Body of pancreas (tissue), 4 donors: ENCODE data around the gene PDYN. TPM values are rescaled to one million over a fixed set of nuclear protein-coding genes. Genes with fewer than 3 reads are reported as not detected.

ENCODE experiments used
- ATAC-seq: fragments of 150-250 bp; one replicate; pipeline ENCODE4 v1.9.1; 2016
- DNase-seq, 4 donors: peaks; one replicate each; pipeline ENCODE4 v3.0.0-alpha.2; 2019
- H3K27ac ChIP-seq, 4 donors: fragments of 200-600 bp; sonication (generic); 1 replicate in 3 of 4; 2 replicates in 1 of 4; pipeline versions ENCODE4 v1.5.1 to v1.6.1; 2016 to 2019; ENCODE audit warnings: mild to moderate bottlenecking in 1 of 4, mixed read lengths in 1 of 4, moderate library complexity in 1 of 4
- H3K27me3 ChIP-seq, 2 donors: fragments of 200-600 bp; sonication (generic); one replicate each; pipeline ENCODE4 v1.6.0; 2016; ENCODE audit warnings: mild to moderate bottlenecking in 1 of 2
- H3K36me3 ChIP-seq, 2 donors: fragments of 200-600 bp; sonication (generic); replicated peaks in 1 of 2; 2 replicates each; pipeline ENCODE4 v1.5.1; 2016; ENCODE audit warnings: low read depth in 2 of 2; ENCODE audit not compliant: insufficient read depth in 1 of 2
- H3K4me1 ChIP-seq: fragments of 200-600 bp; sonication (generic); one replicate; pipeline ENCODE4 v1.6.0; 2016
- H3K4me3 ChIP-seq, 2 donors: fragments of 200-600 bp; sonication (generic); 1 replicate in 1 of 2; 2 replicates in 1 of 2; pipeline ENCODE4 v1.5.1; 2016 to 2019
- H3K9me3 ChIP-seq, 3 donors: fragments of 200-600 bp; sonication (generic); 1 replicate in 2 of 3; 2 replicates in 1 of 3; pipeline ENCODE4 v1.5.1; 2016
- CTCF ChIP-seq, 7 experiments: fragments of 450-650 bp in 4 of 7; fragments of 200-600 bp in 3 of 7; sonication (generic) in 3 of 7; IDR thresholded peaks; one replicate each; pipeline ENCODE4 v1.5.1; 2016 to 2019; ENCODE audit warnings: antibody characterized with exemption in 7 of 7
- POLR2A ChIP-seq, 3 donors: fragments of 450-650 bp; IDR thresholded peaks; one replicate each; pipeline ENCODE4 v1.6.1; 2016; ENCODE audit warnings: antibody characterized with exemption in 3 of 3, mild to moderate bottlenecking in 2 of 3
- WGBS, 2 donors: methylation state at CpG; one replicate each; pipeline ENCODE4 v1.1.5; 2017; 5-methylcytosine and 5-hydroxymethylcytosine counted together
- intact Hi-C: fragments of 100-400 bp; cut with DNase I; formaldehyde crosslinking; loops from one replicate; pipeline ENCODE4 v1.15.1; 2023
- total RNA-seq, 2 donors: library from RNA; depleted of rRNA; stranded (reverse); fragments of >200 nt; gene quantifications; one replicate each; pipeline ENCODE4 v1.1.0, GENCODE V29; 2016

The PDYN gene
- total RNA-seq, 2 donors from 2014 or later: not detected

- Histone ChIP-seq H3K4me1 (no peaks in the 10 kb centered on the region), H3K27ac (no peak overlapping the region), H3K27me3 (peaks cover 0 to 6% of the 10 kb centered on the region in 2 donors), H3K36me3 (no peaks in the 10 kb centered on the region), H3K9me3 (no peaks in the 10 kb centered on the region), H3K4me3 (no peak overlapping the region)
- intact Hi-C loops: no loop called here
- WGBS, 2 donors: 65 to 83% methylated on average over 4 of the region's 4 CpGs
- no peak for DNase-seq
- no peak for ATAC-seq
- TF ChIP-seq POLR2A (IDR thresholded peaks at IDR 0.05) (no peak), CTCF (IDR thresholded peaks at IDR 0.05) (no peak)
Measured at GRCh38 chr20:1998193-1998520, 4.3 kb upstream of the PDYN start.

GRCh38 chr20:1997483-1998192 lies 3.8 kb upstream of the PDYN start:
- no peak for TF ChIP-seq CTCF (IDR thresholded peaks at IDR 0.05)
- TF ChIP-seq POLR2A (IDR thresholded peaks at IDR 0.05): no peak
- no peak for ATAC-seq
- no peak overlapping the region for H3K27ac ChIP-seq
- intact Hi-C loops: no loop called here
- H3K27me3 ChIP-seq: peaks cover 0 to 6% of the 10 kb centered on the region in 2 donors
- no peaks in the 10 kb centered on the region for H3K9me3 ChIP-seq
- DNase-seq: no peak
- no peak overlapping the region for H3K4me3 ChIP-seq
- H3K36me3 ChIP-seq: no peaks in the 10 kb centered on the region
- WGBS, 2 donors: 54 to 60% methylated on average over 14 to 15 of the region's 15 CpGs
- no peaks in the 10 kb centered on the region for H3K4me1 ChIP-seq

- WGBS, 2 donors: 47 to 60% methylated on average over 5 to 8 of the region's 10 CpGs
- H3K27me3 ChIP-seq: peaks cover 0 to 12% of the 10 kb centered on the region in 2 donors
- no peak for TF ChIP-seq CTCF (IDR thresholded peaks at IDR 0.05)
- no peak for TF ChIP-seq POLR2A (IDR thresholded peaks at IDR 0.05)
Measured at GRCh38 chr20:1995531-1996310, 1.9 kb upstream of the PDYN start.

GRCh38 chr20:1994627-1995026 lies 769 bp upstream of the PDYN start:
- 69 to 71% methylated on average over 10 to 14 of the region's 14 CpGs for WGBS, 2 donors
- no peak for TF ChIP-seq CTCF (IDR thresholded peaks at IDR 0.05)
- peaks cover 0 to 12% of the 10 kb centered on the region in 2 donors for H3K27me3 ChIP-seq

More at GRCh38 chr20:1995531-1996310, 1.9 kb upstream of the PDYN start:
- Histone ChIP-seq H3K9me3 (no peaks in the 10 kb centered on the region), H3K27ac (no peak overlapping the region), H3K36me3 (no peaks in the 10 kb centered on the region), H3K4me3 (no peak overlapping the region), H3K4me1 (no peaks in the 10 kb centered on the region)
- DNase-seq (no peak), ATAC-seq (no peak)
- intact Hi-C loops: no loop called here

More at GRCh38 chr20:1994627-1995026, 769 bp upstream of the PDYN start:
- H3K9me3 ChIP-seq: no peaks in the 10 kb centered on the region
- intact Hi-C loops: no loop called here
- H3K4me1 ChIP-seq: no peaks in the 10 kb centered on the region
- H3K36me3 ChIP-seq: no peaks in the 10 kb centered on the region
- no peak overlapping the region for H3K4me3 ChIP-seq
- H3K27ac ChIP-seq: no peak overlapping the region
- DNase-seq: no peak
- no peak for ATAC-seq
